A549 (cell line): ENCODE results near the gene POLK. TPM values are rescaled to one million over a fixed set of nuclear protein-coding genes. Genes with fewer than 3 reads are reported as not detected.

Experiments used
- ATAC-seq, 2 experiments: fragments of 200-7000 bp in 1 of 2; fragments of >200 bp in 1 of 2; cut with Nextera tagmentation in 1 of 2; cut with Tn5 transposase in 1 of 2; 3 replicates each; pipeline versions ENCODE4 v1.8.0 to v1.9.1; 2018 to 2020; ENCODE audit warnings: mild to moderate bottlenecking in 1 of 2, moderate library complexity in 1 of 2
- CTCF ChIA-PET: fragments of 300-600 bp; sonication (Branson Sonifier 250); formaldehyde crosslinking; extraction: SDS; loops from one replicate; lab custom pipeline; 2021; ENCODE audit warnings: antibody characterized with exemption, inconsistent platforms; lab: Yijun Ruan, JAX
- POLR2A ChIA-PET: fragments of 350-600 bp; formaldehyde crosslinking; extraction: SDS; loops from one replicate; lab custom pipeline; 2021; ENCODE audit warnings: antibody characterized with exemption, inconsistent platforms; lab: Yijun Ruan, JAX
- DNase-seq, 2 experiments: peaks; one replicate each; pipeline versions ENCODE4 v3.0.0 to v3.0.0-alpha.2; 2011 to 2016; ENCODE audit warnings: low read depth in 1 of 2, low spot score in 1 of 2
- FAIRE-seq: peaks from 2 replicates; lab custom pipeline; 2011; peaks lifted over from hg19 to GRCh38; lab: Jason Lieb, UNC
- H3K27ac ChIP-seq, 2 experiments: fragments of >200 bp; sonication (Bioruptor Twin); formaldehyde crosslinking; 3 replicates each; pipeline ENCODE4 v1.5.1; 2016 to 2017
- H3K4me1 ChIP-seq: fragments of >200 bp; sonication (Bioruptor Twin); formaldehyde crosslinking; 3 replicates; pipeline ENCODE4 v1.6.1; 2016
- H3K4me2 ChIP-seq: fragments of >200 bp; sonication (Bioruptor Twin); formaldehyde crosslinking; 3 replicates; pipeline ENCODE4 v1.6.1; 2016
- H3K4me3 ChIP-seq: fragments of >200 bp; sonication (Bioruptor Twin); formaldehyde crosslinking; 3 replicates; pipeline ENCODE4 v1.5.1; 2016
- H3K9me3 ChIP-seq: fragments of >200 bp; sonication (Bioruptor Twin); formaldehyde crosslinking; 3 replicates; pipeline ENCODE4 v1.6.1; 2016
- CHD2 ChIP-seq: fragments of 150-350 bp; IDR thresholded peaks from 2 replicates; pipeline ENCODE4 v1.6.1; 2014; ENCODE audit warnings: low read length; ENCODE audit not compliant: partially characterized antibody
- EHMT2 ChIP-seq: fragments of 200-600 bp; sonication (generic); IDR thresholded peaks from 2 replicates; pipeline ENCODE4 v1.6.1; 2016; ENCODE audit warnings: antibody characterized with exemption, low read depth, mild to moderate bottlenecking, moderate library complexity
- FOSB ChIP-seq: fragments of 250-450 bp; sonication (Bioruptor Pico); IDR thresholded peaks from 2 replicates; pipeline ENCODE4 v1.5.0; 2020; ENCODE audit warnings: mild to moderate bottlenecking, moderate library complexity
- FOSL2 ChIP-seq, 2 experiments: fragments of 450-650 bp in 1 of 2; fragments of >200 bp in 1 of 2; sonication (Bioruptor Twin) in 1 of 2; formaldehyde crosslinking; IDR thresholded peaks; 2 replicates each; pipeline versions ENCODE4 v1.5.0 to v1.6.1; 2016 to 2020; ENCODE audit warnings: mild to moderate bottlenecking in 1 of 2, moderate library complexity in 1 of 2
- GATA3 ChIP-seq: IDR thresholded peaks from 2 replicates; pipeline ENCODE4 v1.6.1; 2012; ENCODE audit warnings: borderline replicate concordance
- HOXA7 ChIP-seq: fragments of 250-450 bp; sonication (Bioruptor Pico); IDR thresholded peaks from 2 replicates; pipeline ENCODE4 v1.5.0; 2020; ENCODE audit warnings: mild to moderate bottlenecking, moderate library complexity
- KDM1A ChIP-seq: fragments of 200-600 bp; sonication (generic); IDR thresholded peaks from 2 replicates; pipeline ENCODE4 v1.6.1; 2016; ENCODE audit warnings: low read depth, mild to moderate bottlenecking
- PHF8 ChIP-seq: fragments of 200-600 bp; sonication (generic); IDR thresholded peaks from 2 replicates; pipeline ENCODE4 v1.6.1; 2016; ENCODE audit warnings: low read depth, mild to moderate bottlenecking, antibody characterized with exemption, moderate library complexity, borderline replicate concordance
- POLR2A ChIP-seq: IDR thresholded peaks from 2 replicates; pipeline ENCODE4 v1.6.1; 2012; ENCODE audit warnings: mild to moderate bottlenecking, low read length
- RARB ChIP-seq: fragments of 250-450 bp; sonication (Bioruptor Pico); IDR thresholded peaks from 2 replicates; pipeline ENCODE4 v1.8.0; 2021; ENCODE audit warnings: mild to moderate bottlenecking, moderate library complexity
- RFX5 ChIP-seq: fragments of 450-650 bp; IDR thresholded peaks from 2 replicates; pipeline ENCODE4 v1.7.1; 2014; ENCODE audit warnings: antibody characterized with exemption, mild to moderate bottlenecking, moderate library complexity
- SMC3 ChIP-seq: fragments of >200 bp; sonication (Bioruptor Twin); formaldehyde crosslinking; IDR thresholded peaks from 3 replicates; pipeline ENCODE4 v1.6.1; 2018; ENCODE audit warnings: inconsistent platforms
- ZC3H11A ChIP-seq: fragments of 450-650 bp; IDR thresholded peaks from 2 replicates; pipeline ENCODE4 v1.6.1; 2014; ENCODE audit warnings: antibody characterized with exemption, mild to moderate bottlenecking
- ZSCAN20 ChIP-seq: fragments of 250-450 bp; sonication (Bioruptor Pico); IDR thresholded peaks from 2 replicates; pipeline ENCODE4 v1.8.0; 2022; ENCODE audit warnings: mild to moderate bottlenecking, moderate library complexity
- WGBS: methylation state at CpG from one replicate; pipeline ENCODE4 v1.1.6; 2017; ENCODE audit errors: missing lambda C conversion rate; 5-methylcytosine and 5-hydroxymethylcytosine counted together
- polyA plus RNA-seq, 4 experiments: library from polyadenylated mRNA; depleted of rRNA in 3 of 4; stranded (reverse); fragments of >200 nt; fragmentation: RNase III in 1 of 4; extraction: RNeasy Plus Mini Kit Qiagen cat#74134 plus additional on column Dnase treatment in 1 of 4; gene quantifications; 2 replicates in 3 of 4; 3 replicates in 1 of 4; pipeline ENCODE4 v1.2.3, GENCODE V29; 2011 to 2017
- TF ChIP-seq, protein P1 (sequence below): fragments of 200-600 bp; sonication (generic); IDR thresholded peaks from 2 replicates; pipeline ENCODE4 v1.6.1; 2016; ENCODE audit warnings: antibody characterized with exemption, mild to moderate bottlenecking, moderate library complexity
- TF ChIP-seq, protein P2 (sequence below): fragments of >200 bp; sonication (Bioruptor Twin); formaldehyde crosslinking; IDR thresholded peaks from 2 replicates; pipeline ENCODE4 v1.6.1; 2016

POLK gene
- polyA plus RNA-seq, 2 of the 4 experiments (the other 2 are of a cell fraction): 10.9 to 39.8 TPM

DNA sequence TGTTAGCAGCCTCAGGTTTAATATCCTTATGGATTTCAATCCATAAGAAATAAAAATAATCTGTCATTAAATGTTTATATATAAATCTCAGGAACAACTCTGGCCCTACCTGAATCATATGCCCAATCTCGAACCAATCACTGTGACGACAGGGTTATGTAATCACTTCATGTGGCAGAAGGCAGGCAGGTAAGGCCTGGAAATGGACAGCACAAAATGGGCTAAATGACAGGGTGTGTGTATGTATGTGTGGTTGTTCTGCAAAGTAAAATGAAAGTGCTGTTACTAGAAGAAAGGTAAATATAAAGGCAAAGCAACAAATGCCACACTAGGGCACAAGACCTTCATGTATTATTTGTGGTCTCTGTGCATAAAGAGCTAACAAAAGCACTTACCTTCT is 119.2 kb downstream of the POLK start:
- no peak for FAIRE-seq
- ChIA-PET CTCF (no interaction called here), POLR2A (no interaction called here)
- WGBS: 94% methylated on average over 2 of the region's 2 CpGs
- ATAC-seq: no peak
- Histone ChIP-seq H3K9me3 (no peaks in the 10 kb centered on the region), H3K4me1 (no peaks in the 10 kb centered on the region), H3K4me2 (no peak overlapping the region), H3K27ac (no peak overlapping the region), H3K4me3 (no peak overlapping the region)
- TF ChIP-seq PHF8 (no peak), FOSL2 (IDR thresholded peaks at IDR 0.05) (no peak), FOSL2 (CRISPR knock-in tag; IDR thresholded peaks at IDR 0.05) (no peak), CHD2 (no peak)
- TF ChIP-seq, protein P1, sequence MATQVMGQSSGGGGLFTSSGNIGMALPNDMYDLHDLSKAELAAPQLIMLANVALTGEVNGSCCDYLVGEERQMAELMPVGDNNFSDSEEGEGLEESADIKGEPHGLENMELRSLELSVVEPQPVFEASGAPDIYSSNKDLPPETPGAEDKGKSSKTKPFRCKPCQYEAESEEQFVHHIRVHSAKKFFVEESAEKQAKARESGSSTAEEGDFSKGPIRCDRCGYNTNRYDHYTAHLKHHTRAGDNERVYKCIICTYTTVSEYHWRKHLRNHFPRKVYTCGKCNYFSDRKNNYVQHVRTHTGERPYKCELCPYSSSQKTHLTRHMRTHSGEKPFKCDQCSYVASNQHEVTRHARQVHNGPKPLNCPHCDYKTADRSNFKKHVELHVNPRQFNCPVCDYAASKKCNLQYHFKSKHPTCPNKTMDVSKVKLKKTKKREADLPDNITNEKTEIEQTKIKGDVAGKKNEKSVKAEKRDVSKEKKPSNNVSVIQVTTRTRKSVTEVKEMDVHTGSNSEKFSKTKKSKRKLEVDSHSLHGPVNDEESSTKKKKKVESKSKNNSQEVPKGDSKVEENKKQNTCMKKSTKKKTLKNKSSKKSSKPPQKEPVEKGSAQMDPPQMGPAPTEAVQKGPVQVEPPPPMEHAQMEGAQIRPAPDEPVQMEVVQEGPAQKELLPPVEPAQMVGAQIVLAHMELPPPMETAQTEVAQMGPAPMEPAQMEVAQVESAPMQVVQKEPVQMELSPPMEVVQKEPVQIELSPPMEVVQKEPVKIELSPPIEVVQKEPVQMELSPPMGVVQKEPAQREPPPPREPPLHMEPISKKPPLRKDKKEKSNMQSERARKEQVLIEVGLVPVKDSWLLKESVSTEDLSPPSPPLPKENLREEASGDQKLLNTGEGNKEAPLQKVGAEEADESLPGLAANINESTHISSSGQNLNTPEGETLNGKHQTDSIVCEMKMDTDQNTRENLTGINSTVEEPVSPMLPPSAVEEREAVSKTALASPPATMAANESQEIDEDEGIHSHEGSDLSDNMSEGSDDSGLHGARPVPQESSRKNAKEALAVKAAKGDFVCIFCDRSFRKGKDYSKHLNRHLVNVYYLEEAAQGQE: no peak
- TF ChIP-seq, all 56 proteins: peak for 0
- no peak for DNase-seq

DNA sequence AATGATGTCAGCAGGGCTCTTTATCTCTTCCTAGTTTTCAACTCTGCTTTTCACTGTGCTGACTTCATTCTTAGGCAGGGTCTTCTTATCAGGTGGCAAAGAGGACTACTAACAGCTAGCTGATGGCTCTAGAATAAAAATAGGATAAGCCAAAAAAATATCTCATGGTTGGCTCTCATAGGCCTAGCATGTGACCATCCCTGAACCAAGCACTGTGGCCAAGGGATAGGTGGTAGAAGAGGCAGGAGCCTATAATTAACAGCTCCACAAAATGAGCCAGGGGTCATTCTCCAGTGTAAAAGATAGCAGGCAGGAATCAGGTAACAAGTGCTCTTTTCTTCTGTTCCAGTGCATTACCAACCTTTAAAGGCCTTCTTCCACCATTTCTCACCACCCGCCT is 120.6 kb downstream of the POLK start:
- no peak for DNase-seq
- 82% methylated on average over 1 of the region's 1 CpG for WGBS
- ChIA-PET CTCF (no interaction called here), POLR2A (no interaction called here)
- Histone ChIP-seq H3K4me3 (no peak overlapping the region), H3K4me1 (no peaks in the 10 kb centered on the region), H3K4me2 (no peak overlapping the region), H3K9me3 (no peaks in the 10 kb centered on the region), H3K27ac (no peak overlapping the region)
- TF ChIP-seq EHMT2: no peak
- no peak for ATAC-seq
- no peak for FAIRE-seq

DNA sequence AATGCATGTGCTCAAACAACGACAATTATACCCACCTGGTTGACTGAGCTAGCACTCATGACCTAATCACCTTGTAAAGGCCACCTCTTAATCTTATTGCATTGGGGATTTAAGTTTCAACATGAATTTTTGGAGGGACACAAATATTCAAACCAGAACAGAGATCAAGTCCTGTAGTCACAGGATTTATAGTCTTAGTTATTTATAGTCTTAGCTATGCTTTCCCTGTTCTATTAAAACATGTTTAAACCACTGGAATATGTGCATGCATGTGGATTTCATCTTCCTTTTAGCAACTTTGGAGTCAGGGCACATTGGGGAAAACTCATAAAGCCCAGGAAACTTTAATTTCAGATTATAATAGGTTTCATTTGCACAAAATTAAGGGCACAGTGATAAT is 126.3 kb downstream of the POLK start:
- POLR2A ChIA-PET: no interaction called here
- Histone ChIP-seq H3K9me3 (no peaks in the 10 kb centered on the region), H3K4me2 (no peak overlapping the region), H3K4me1 (no peaks in the 10 kb centered on the region)
- DNase-seq (no peak), ATAC-seq (no peak)
- CTCF ChIA-PET: interaction anchor here (1.0 to 1.2 kb wide), 2 partner anchors 17 to 26 kb away, joined by 3 to 4 read pairs; no protein-coding TSS in a partner anchor
- TF ChIP-seq POLR2A: no peak
- TF ChIP-seq ZC3H11A: no peak
- no peak for TF ChIP-seq FOSB (CRISPR knock-in tag)
- TF ChIP-seq CHD2: no peak
- no peak for TF ChIP-seq HOXA7 (CRISPR knock-in tag)
- no peak for TF ChIP-seq SMC3
- no peak for TF ChIP-seq RFX5
- no peak for TF ChIP-seq GATA3
- TF ChIP-seq ZSCAN20: no peak
- TF ChIP-seq, protein P1: no peak
- TF ChIP-seq RARB (CRISPR knock-in tag): no peak
- TF ChIP-seq, protein P2, sequence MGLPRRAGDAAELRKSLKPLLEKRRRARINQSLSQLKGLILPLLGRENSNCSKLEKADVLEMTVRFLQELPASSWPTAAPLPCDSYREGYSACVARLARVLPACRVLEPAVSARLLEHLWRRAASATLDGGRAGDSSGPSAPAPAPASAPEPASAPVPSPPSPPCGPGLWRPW: no peak
- TF ChIP-seq KDM1A: no peak
- TF ChIP-seq, all 56 proteins: peak for 0
- Histone ChIP-seq H3K4me3 (no peak overlapping the region), H3K27ac (no peak overlapping the region)
- FAIRE-seq: no peak
- 23% methylated on average over 1 of the region's 1 CpG for WGBS
